HEK293 (cell line): Measurements from ENCODE around the gene SPATA2L.
A peak's percentile ranks its signal among the peaks of the same experiment; 100 is the strongest.

Source experiments
- CTCF ChIA-PET: fragments of 350-600 bp; formaldehyde crosslinking; extraction: SDS; loops from one replicate; lab custom pipeline; 2021; ENCODE audit warnings: antibody characterized with exemption; lab: Yijun Ruan, JAX
- POLR2A ChIA-PET: fragments of 300-600 bp; formaldehyde crosslinking; extraction: SDS; loops from one replicate; lab custom pipeline; 2020; ENCODE audit warnings: antibody characterized with exemption, inconsistent platforms; lab: Yijun Ruan, JAX
- H3K27ac ChIP-seq: fragments of 200-500 bp; sonication (Bioruptor generic); 2 replicates; pipeline ENCODE4 v1.5.1; 2014; ENCODE audit warnings: low read depth, low read length, control low read depth, inconsistent platforms; ENCODE audit errors: extremely low read depth
- H3K36me3 ChIP-seq, 2 experiments: fragments of 200-500 bp in 1 of 2; sonication (Bioruptor generic) in 1 of 2; 1 replicate in 1 of 2; 2 replicates in 1 of 2; pipeline ENCODE4 v1.5.1; 2014 to 2017; ENCODE audit warnings: inconsistent platforms in 2 of 2, low read length in 2 of 2; ENCODE audit not compliant: control insufficient read depth in 2 of 2, insufficient read depth in 1 of 2
- H3K4me1 ChIP-seq: fragments of 200-500 bp; sonication (Bioruptor generic); 2 replicates; pipeline ENCODE4 v1.5.1; 2014; ENCODE audit warnings: mild to moderate bottlenecking, low read length, inconsistent platforms; ENCODE audit not compliant: control insufficient read depth, insufficient read depth
- H3K4me3 ChIP-seq: 2 replicates; pipeline ENCODE4 v1.5.1; 2011; ENCODE audit warnings: low read depth, mild to moderate bottlenecking, control low read depth, low read length, moderate library complexity
- H3K9me3 ChIP-seq: fragments of 200-500 bp; sonication (Bioruptor generic); 2 replicates; pipeline ENCODE4 v1.5.1; 2014; ENCODE audit warnings: low read depth, low read length, inconsistent platforms; ENCODE audit not compliant: control insufficient read depth, insufficient read depth
- CTCF ChIP-seq: fragments of 450-650 bp; formaldehyde crosslinking; IDR thresholded peaks from 2 replicates; pipeline ENCODE4 v1.5.1; 2016; ENCODE audit warnings: missing biosample characterization, missing genetic modification characterization
- HIC1 ChIP-seq: fragments of 450-650 bp; formaldehyde crosslinking; IDR thresholded peaks from 2 replicates; pipeline ENCODE4 v1.5.1; 2016; ENCODE audit warnings: missing biosample characterization, missing genetic modification characterization
- KLF7 ChIP-seq: fragments of 450-650 bp; formaldehyde crosslinking; IDR thresholded peaks from 2 replicates; pipeline ENCODE4 v1.5.1; 2016; ENCODE audit warnings: missing biosample characterization, missing genetic modification characterization, borderline replicate concordance
- KLF8 ChIP-seq: fragments of 450-650 bp; formaldehyde crosslinking; IDR thresholded peaks from 2 replicates; pipeline ENCODE4 v1.5.1; 2016; ENCODE audit warnings: missing biosample characterization, missing genetic modification characterization
- MYNN ChIP-seq: fragments of 450-650 bp; formaldehyde crosslinking; IDR thresholded peaks from 2 replicates; pipeline ENCODE4 v1.5.1; 2016; ENCODE audit warnings: missing biosample characterization, missing genetic modification characterization, borderline replicate concordance
- PRDM10 ChIP-seq: fragments of 450-650 bp; formaldehyde crosslinking; IDR thresholded peaks from 2 replicates; pipeline ENCODE4 v1.5.1; 2016; ENCODE audit warnings: missing biosample characterization, missing genetic modification characterization
- YY1 ChIP-seq: fragments of 450-650 bp; formaldehyde crosslinking; IDR thresholded peaks from 2 replicates; pipeline ENCODE4 v1.5.1; 2018; ENCODE audit warnings: missing biosample characterization, missing genetic modification characterization
- YY2 ChIP-seq: fragments of 450-650 bp; formaldehyde crosslinking; IDR thresholded peaks from 2 replicates; pipeline ENCODE4 v1.5.1; 2016; ENCODE audit warnings: missing biosample characterization, missing genetic modification characterization
- ZBTB48 ChIP-seq: fragments of 450-650 bp; formaldehyde crosslinking; IDR thresholded peaks from 2 replicates; pipeline ENCODE4 v1.5.1; 2016; ENCODE audit warnings: missing biosample characterization, missing genetic modification characterization
- ZEB2 ChIP-seq: fragments of 450-650 bp; formaldehyde crosslinking; IDR thresholded peaks from 2 replicates; pipeline ENCODE4 v1.5.1; 2016; ENCODE audit warnings: missing biosample characterization, missing genetic modification characterization
- ZNF155 ChIP-seq: fragments of 450-650 bp; formaldehyde crosslinking; IDR thresholded peaks from 2 replicates; pipeline ENCODE4 v1.5.1; 2016; ENCODE audit warnings: missing biosample characterization, missing genetic modification characterization
- ZNF157 ChIP-seq: fragments of 450-650 bp; formaldehyde crosslinking; IDR thresholded peaks from 2 replicates; pipeline ENCODE4 v1.5.1; 2016; ENCODE audit warnings: missing biosample characterization, missing genetic modification characterization
- ZNF311 ChIP-seq: fragments of 450-650 bp; formaldehyde crosslinking; IDR thresholded peaks from 2 replicates; pipeline ENCODE4 v1.5.1; 2017; ENCODE audit warnings: missing biosample characterization, missing genetic modification characterization, borderline replicate concordance
- ZNF341 ChIP-seq: fragments of 450-650 bp; formaldehyde crosslinking; IDR thresholded peaks from 2 replicates; pipeline ENCODE4; 2016; ENCODE audit warnings: low read depth, missing biosample characterization, missing genetic modification characterization
- ZNF362 ChIP-seq: fragments of 450-650 bp; formaldehyde crosslinking; IDR thresholded peaks from 2 replicates; pipeline ENCODE4 v1.5.1; 2016; ENCODE audit warnings: missing biosample characterization, missing genetic modification characterization
- ZNF37A ChIP-seq: fragments of 450-650 bp; IDR thresholded peaks from 2 replicates; pipeline ENCODE4 v1.5.1; 2018; ENCODE audit warnings: missing biosample characterization, missing genetic modification characterization
- ZNF433 ChIP-seq: fragments of 450-650 bp; formaldehyde crosslinking; IDR thresholded peaks from 2 replicates; pipeline ENCODE4 v1.5.1; 2016; ENCODE audit warnings: missing biosample characterization, missing genetic modification characterization, low read depth
- ZNF548 ChIP-seq: fragments of 450-650 bp; formaldehyde crosslinking; IDR thresholded peaks from 2 replicates; pipeline ENCODE4 v1.5.1; 2016; ENCODE audit warnings: missing biosample characterization, missing genetic modification characterization
- ZNF596 ChIP-seq: fragments of 450-650 bp; IDR thresholded peaks from 2 replicates; pipeline ENCODE4 v1.5.0; 2018; ENCODE audit warnings: missing biosample characterization, mild to moderate bottlenecking, missing genetic modification characterization, moderate library complexity
- ZNF692 ChIP-seq: fragments of 450-650 bp; formaldehyde crosslinking; IDR thresholded peaks from 2 replicates; pipeline ENCODE4 v1.5.1; 2016; ENCODE audit warnings: missing biosample characterization, missing genetic modification characterization
- ZNF791 ChIP-seq: fragments of 450-650 bp; formaldehyde crosslinking; IDR thresholded peaks from 2 replicates; pipeline ENCODE4 v1.5.1; 2016; ENCODE audit warnings: missing biosample characterization, missing genetic modification characterization
- ZNF837 ChIP-seq: fragments of 450-650 bp; formaldehyde crosslinking; IDR thresholded peaks from 2 replicates; pipeline ENCODE4 v1.5.1; 2016; ENCODE audit warnings: missing biosample characterization, missing genetic modification characterization
- ZSCAN23 ChIP-seq: fragments of 450-650 bp; formaldehyde crosslinking; IDR thresholded peaks from 2 replicates; pipeline ENCODE4 v1.5.1; 2016; ENCODE audit warnings: missing biosample characterization, missing genetic modification characterization
- ZXDB ChIP-seq: fragments of 450-650 bp; formaldehyde crosslinking; IDR thresholded peaks from 2 replicates; pipeline ENCODE4 v1.5.1; 2016; ENCODE audit warnings: missing biosample characterization, missing genetic modification characterization

SPATA2L gene

GRCh38 chr16:89701425-89702406, at the start of gene SPATA2L:
Gene SPATA2L, minus strand, starts transcription at chr16:89701705. Its CDS starts 473 bp downstream, at chr16:89701232.
- Histone ChIP-seq H3K36me3 (peaks cover 0 to 21% of the 10 kb centered on the region in 2 experiments; a peak in 2 of 3 replicates), H3K27ac (peak within 1 kb of the TSS; percentile 65), H3K4me3 (peak within 1 kb of the TSS; percentile 68), H3K4me1 (peaks cover 8% of the 10 kb centered on the region), H3K9me3 (no peaks in the 10 kb centered on the region)
- CTCF ChIA-PET: interaction anchor here (0.6 to 1.1 kb wide), 4 partner anchors 9 to 393 kb away, joined by 3 to 4 read pairs (median 3); no protein-coding TSS in a partner anchor
- POLR2A ChIA-PET: interaction anchor here (0.7 to 2.5 kb wide), 5 partner anchors 15 to 220 kb away, joined by 3 to 17 read pairs (median 7); partner anchors contain the start of gene CDK10
- TF ChIP-seq ZNF791 (tag by site-specific recombination) (no peak), KLF8 (tag by site-specific recombination) (peak; percentile 64; the same call in 1 of the 2 replicates), ZNF837 (tag by site-specific recombination) (no peak), ZNF157 (no peak), ZNF37A (tag by site-specific recombination) (no peak), ZNF433 (tag by site-specific recombination) (no peak), ZSCAN23 (tag by site-specific recombination) (no peak), ZNF311 (tag by site-specific recombination) (no peak), ZNF548 (tag by site-specific recombination) (no peak), MYNN (tag by site-specific recombination) (no peak), PRDM10 (tag by site-specific recombination) (peak; percentile 54; the same call in 1 of the 2 replicates), ZEB2 (tag by site-specific recombination) (peak; percentile 72; the same call in 1 of the 2 replicates), ZNF692 (peak; percentile 56; the same call in 1 of the 2 replicates), YY2 (0 out of 2 replicates have a peak, but pooled peaks have one; percentile 29), ZNF341 (tag by site-specific recombination) (peak; percentile 56), YY1 (tag by site-specific recombination) (no peak), ZBTB48 (no peak), ZNF362 (no peak), ZNF155 (tag by site-specific recombination) (no peak), KLF7 (tag by site-specific recombination) (no peak; the same call in 1 of the 2 replicates), ZXDB (tag by site-specific recombination) (peak; percentile 96), CTCF (tag by site-specific recombination) (peak; percentile 77; the same call in 1 of the 2 replicates), HIC1 (tag by site-specific recombination) (no peak), ZNF596 (tag by site-specific recombination) (no peak)
